ENCODE measurements around the gene SMIM1.
A peak's percentile ranks its signal among the peaks of the same experiment; 100 is the strongest.

The SMIM1 gene

DNA sequence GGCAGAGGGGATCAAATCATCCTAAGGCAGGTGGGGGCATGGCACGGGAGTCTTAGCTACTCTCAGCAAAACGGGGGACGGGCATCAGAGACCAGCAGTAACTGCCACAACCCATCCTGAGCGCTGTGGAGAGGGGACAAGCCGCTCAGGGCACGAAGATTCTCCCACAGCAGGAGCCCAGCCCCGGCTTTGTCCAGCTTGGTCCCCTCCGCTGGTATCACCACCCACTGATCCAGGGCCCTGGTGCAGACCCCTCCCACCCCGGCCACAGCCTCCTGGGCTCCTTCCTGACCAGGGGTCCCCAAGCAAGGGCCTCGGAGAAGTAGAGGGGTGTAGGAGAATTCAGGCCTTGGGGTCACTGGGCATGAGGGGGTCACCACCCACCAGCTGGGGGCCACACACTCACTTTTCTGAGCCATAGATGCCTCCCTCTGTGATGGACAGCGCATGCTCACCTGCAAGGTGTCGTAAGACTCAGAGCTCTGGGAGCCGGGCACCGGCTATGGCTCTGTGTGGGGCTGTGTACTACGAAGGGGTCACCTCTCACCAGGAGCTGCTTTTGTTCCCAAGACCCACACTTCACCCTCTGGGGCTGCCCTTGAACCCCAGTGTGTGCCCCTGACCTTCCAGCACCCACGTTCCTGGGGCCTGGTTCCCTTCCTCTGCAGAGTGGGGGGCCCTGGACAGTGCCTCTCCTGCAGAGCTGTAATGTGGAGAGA, 2.3 kb upstream of the SMIM1 start:
- TF ChIP-seq, protein P1, sequence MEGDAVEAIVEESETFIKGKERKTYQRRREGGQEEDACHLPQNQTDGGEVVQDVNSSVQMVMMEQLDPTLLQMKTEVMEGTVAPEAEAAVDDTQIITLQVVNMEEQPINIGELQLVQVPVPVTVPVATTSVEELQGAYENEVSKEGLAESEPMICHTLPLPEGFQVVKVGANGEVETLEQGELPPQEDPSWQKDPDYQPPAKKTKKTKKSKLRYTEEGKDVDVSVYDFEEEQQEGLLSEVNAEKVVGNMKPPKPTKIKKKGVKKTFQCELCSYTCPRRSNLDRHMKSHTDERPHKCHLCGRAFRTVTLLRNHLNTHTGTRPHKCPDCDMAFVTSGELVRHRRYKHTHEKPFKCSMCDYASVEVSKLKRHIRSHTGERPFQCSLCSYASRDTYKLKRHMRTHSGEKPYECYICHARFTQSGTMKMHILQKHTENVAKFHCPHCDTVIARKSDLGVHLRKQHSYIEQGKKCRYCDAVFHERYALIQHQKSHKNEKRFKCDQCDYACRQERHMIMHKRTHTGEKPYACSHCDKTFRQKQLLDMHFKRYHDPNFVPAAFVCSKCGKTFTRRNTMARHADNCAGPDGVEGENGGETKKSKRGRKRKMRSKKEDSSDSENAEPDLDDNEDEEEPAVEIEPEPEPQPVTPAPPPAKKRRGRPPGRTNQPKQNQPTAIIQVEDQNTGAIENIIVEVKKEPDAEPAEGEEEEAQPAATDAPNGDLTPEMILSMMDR (conservative IDR thresholded peaks at IDR 0.05; ENCODE audit: low read depth, low read length): no peak
- DNase-seq (ENCODE audit: low read depth): no peak
- H3K4me3 ChIP-seq (ENCODE audit: low read length): no peak overlapping the region

DNA sequence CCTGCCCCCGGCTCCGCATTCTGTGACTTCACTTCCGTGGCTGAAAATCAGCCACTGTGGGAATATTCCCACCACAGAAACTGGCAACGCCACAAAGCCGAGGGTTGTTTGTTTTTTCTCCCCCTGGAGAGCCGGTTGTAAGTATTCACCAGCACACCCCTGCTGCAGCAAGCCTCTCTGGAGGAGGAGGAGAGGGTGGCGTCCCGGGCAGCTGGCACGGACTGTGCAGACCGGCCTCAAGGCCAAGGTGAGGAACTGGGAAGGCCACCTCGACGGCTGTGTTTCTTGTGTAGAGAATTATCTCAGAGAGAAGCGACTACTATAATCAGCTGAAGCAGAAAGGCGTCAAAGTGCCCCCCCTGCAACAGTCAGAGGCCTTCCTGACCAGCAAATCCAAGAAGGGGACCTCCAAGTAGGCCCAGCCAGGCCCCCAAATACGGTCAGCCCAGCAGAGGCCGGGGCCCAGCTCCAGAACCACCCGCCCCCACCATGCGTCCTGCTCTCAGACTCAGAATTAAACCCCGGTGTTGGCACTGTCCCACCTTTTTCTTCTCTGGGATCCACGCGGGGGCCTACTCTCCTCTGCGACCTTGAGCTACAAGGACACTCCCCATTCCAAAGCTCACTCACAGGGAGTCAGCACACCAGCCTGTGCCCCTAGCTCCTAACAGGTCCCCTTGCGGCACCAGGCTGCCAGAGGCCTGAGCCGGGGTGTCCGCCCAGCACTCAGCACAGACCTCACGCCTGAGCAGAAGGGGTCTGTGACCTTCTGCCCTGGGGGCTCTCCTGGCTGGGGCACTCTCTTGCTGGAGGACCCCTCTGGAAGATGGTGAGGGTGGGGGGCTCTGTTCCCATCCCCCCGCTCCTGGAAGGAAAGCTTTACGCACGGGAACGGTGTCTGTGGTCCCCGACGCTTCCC, 1.2 kb upstream of the SMIM1 start:
- DNase-seq (ENCODE audit: low read depth): no peak
- peak overlapping the region; percentile 51 for H3K4me3 ChIP-seq (ENCODE audit: low read length)
- TF ChIP-seq, protein P1 (conservative IDR thresholded peaks at IDR 0.05; ENCODE audit: low read depth, low read length): no peak

DNA sequence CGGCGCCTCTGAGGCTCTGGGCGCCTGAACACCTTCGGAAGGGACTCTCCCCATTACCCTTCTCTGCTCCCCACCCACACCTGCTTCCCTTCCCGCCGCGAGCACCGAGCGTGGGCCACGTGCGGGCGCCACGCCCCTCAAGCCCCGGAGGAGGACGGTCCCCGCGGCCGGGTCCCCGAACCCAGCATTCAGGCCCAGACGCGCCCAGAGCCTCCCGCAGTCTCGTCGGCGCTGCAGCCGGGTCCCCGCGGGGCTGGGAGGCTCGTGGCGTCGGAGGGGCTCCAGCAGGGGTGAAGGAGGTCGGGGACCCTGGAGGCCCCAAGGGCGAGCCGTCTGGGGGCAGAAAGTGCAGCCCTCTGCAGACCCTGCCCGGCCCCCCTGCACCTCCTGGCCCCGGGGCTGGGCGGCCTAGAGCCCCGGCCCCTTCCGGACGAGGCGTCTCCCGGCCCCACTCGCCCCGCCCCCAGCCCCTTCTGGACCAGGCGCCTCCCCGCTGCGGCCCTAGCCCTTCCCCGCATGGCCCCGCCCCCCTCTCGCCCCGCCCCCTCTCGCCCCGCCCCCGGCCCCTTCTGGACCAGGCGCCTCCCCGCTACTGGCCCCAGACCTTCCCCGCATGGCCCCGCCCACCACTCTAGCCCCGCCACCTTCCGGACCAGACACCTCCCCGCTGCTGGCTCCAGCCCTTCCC, 378 bp upstream of the SMIM1 start:
- DNase-seq (ENCODE audit: low read depth): peak; percentile 37
- peak overlapping the region; percentile 51 for H3K4me3 ChIP-seq (ENCODE audit: low read length)
- TF ChIP-seq, protein P1 (conservative IDR thresholded peaks at IDR 0.05; ENCODE audit: low read depth, low read length): no peak

DNA sequence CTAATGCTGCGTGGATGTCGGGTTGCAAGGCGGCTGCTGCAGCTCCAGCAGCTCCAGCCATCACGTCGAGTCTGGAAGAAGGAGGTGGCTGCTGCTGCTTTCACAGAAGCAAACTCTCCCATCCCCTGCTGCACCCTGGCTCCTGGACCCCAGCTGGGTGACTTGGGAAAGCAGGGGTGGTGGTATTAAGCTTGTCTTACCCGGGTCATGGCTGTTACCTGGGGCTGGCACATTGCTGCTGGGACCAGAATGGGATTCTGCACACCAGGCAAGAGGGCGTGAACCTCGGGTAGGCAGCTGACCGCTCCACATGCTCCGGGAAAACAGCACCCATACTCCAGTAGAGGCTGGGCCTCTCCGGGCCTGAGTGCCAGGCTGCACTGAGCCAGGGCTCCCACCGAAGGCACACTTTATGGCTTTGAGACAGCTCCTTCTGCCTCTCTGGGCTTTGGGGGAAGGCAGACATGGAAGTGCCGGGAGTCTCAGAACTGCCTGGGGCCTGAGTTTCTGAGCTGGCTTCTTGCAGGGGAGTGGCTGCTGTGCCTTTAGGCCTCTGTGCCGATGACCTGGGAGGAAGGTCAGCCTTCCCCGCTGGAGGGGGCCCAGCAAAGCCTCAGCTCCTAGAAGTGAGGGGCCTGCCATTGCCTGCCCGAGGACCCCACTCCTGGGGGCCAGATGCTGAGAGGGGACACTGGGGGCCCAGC, 1.2 kb downstream of the SMIM1 start:
- H3K4me3 ChIP-seq (ENCODE audit: low read length): no peak overlapping the region
- no peak for DNase-seq (ENCODE audit: low read depth)
- TF ChIP-seq, protein P1 (conservative IDR thresholded peaks at IDR 0.05; ENCODE audit: low read depth, low read length): no peak

- DNase-seq (ENCODE audit: low read depth): no peak
- TF ChIP-seq, protein P1 (conservative IDR thresholded peaks at IDR 0.05; ENCODE audit: low read depth, low read length): no peak
- no peak overlapping the region for H3K4me3 ChIP-seq (ENCODE audit: low read length)
These were observed 1.9 kb downstream of the SMIM1 start for GRCh38 chr1:3774276-3774945.

DNA sequence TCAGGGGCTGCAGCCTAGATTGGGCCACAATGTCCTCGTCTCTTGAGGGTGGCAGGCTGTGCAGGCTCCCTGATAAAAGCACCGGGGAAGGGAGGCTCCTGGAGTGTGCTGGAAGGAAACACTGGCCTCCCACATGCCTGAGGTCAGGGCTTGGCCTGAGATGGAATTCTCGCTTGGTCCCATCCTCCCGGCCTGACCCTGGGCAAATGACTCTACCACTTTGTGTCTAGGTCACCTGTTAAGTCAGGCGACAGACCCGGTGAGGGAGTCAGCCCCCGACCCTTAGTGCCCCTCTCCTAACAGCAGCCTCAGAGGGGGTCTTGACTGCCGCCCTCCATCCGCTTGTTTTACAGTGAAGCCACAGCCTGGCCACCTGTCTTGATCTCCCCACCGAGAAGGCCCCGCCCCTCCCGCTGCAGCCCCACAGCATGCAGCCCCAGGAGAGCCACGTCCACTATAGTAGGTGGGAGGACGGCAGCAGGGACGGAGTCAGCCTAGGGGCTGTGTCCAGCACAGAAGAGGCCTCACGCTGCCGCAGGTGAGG, 2.5 kb downstream of the SMIM1 start:
- DNase-seq (ENCODE audit: low read depth): no peak
- H3K4me3 ChIP-seq (ENCODE audit: low read length): no peak overlapping the region
- TF ChIP-seq, protein P1 (conservative IDR thresholded peaks at IDR 0.05; ENCODE audit: low read depth, low read length): no peak

Measured in retinal pigment epithelial cell (primary cell).